Endodermal cell (in vitro differentiated cells): ENCODE data around the gene LIPG. TPM values are rescaled to one million over a fixed set of nuclear protein-coding genes. Genes with fewer than 3 reads are reported as not detected.

Source experiments
- DNase-seq: peaks from one replicate; pipeline ENCODE4 v3.0.0-alpha.2; 2017
- H3K27ac ChIP-seq: 2 replicates; pipeline ENCODE4 v1.5.1; 2013; ENCODE audit warnings: mild to moderate bottlenecking, low read depth, low read length, moderate library complexity
- H3K27me3 ChIP-seq: 2 replicates; pipeline ENCODE4 v1.6.1; 2013; ENCODE audit warnings: mild to moderate bottlenecking, low read length, moderate library complexity; ENCODE audit not compliant: insufficient read depth, control insufficient read depth, poor library complexity, severe bottlenecking
- H3K36me3 ChIP-seq: 2 replicates; pipeline ENCODE4 v1.7.0; 2013; ENCODE audit warnings: mild to moderate bottlenecking, low read length, moderate library complexity; ENCODE audit not compliant: control insufficient read depth, insufficient read depth
- H3K4me1 ChIP-seq: one replicate; pipeline ENCODE4 v1.7.0; 2013; ENCODE audit warnings: low read length; ENCODE audit not compliant: control insufficient read depth, insufficient read depth
- H3K4me3 ChIP-seq: 2 replicates; pipeline ENCODE4 v1.5.1; 2013; ENCODE audit warnings: mild to moderate bottlenecking, low read length, moderate library complexity
- H3K9ac ChIP-seq: 2 replicates; pipeline ENCODE4 v1.6.1; 2013; ENCODE audit warnings: mild to moderate bottlenecking, low read length, moderate library complexity; ENCODE audit not compliant: poor library complexity, severe bottlenecking; ENCODE audit errors: extremely low read depth
- H3K9me3 ChIP-seq: 2 replicates; pipeline ENCODE4 v1.6.1; 2013; ENCODE audit warnings: mild to moderate bottlenecking, low read length, moderate library complexity; ENCODE audit not compliant: control insufficient read depth
- H3K27ac Mint-ChIP-seq: 2 replicates; pipeline ENCODE4 v1.8.0; 2020; ENCODE audit warnings: mixed read lengths
- H3K27me3 Mint-ChIP-seq: 2 replicates; pipeline ENCODE4 v1.8.0; 2021; ENCODE audit warnings: mild to moderate bottlenecking, mixed read lengths; ENCODE audit not compliant: insufficient read depth
- H3K36me3 Mint-ChIP-seq: 2 replicates; pipeline ENCODE4 v1.8.0; 2020; ENCODE audit warnings: low read depth, mixed read lengths
- H3K4me1 Mint-ChIP-seq: 2 replicates; pipeline ENCODE4 v1.8.0; 2020; ENCODE audit warnings: mixed read lengths
- H3K4me3 Mint-ChIP-seq: 2 replicates; pipeline ENCODE4 v1.8.0; 2020; ENCODE audit warnings: mild to moderate bottlenecking, moderate library complexity, mixed read lengths
- H3K9me3 Mint-ChIP-seq: 2 replicates; pipeline ENCODE4 v1.8.0; 2020; ENCODE audit warnings: mild to moderate bottlenecking, mixed read lengths
- WGBS, 2 experiments: methylation state at CpG; one replicate each; pipeline versions ENCODE4 v1.1.5 to v1.1.7; 2013; ENCODE audit warnings: missing lambda C conversion rate in 2 of 2, mixed read lengths in 1 of 2; ENCODE audit not compliant: insufficient coverage in 1 of 2, insufficient read length in 1 of 2; 5-methylcytosine and 5-hydroxymethylcytosine counted together
- total RNA-seq, 2 donors: library from RNA; stranded (reverse); fragmentation: NEBNext Ultra II Directional in 1 of 2; extraction: Animal tissue kit (Norgen Biotek cat#: 25700) in 1 of 2; gene quantifications; 2 replicates in 1 of 2; 3 replicates in 1 of 2; pipeline ENCODE4 v1.2.1, GENCODE V29; 2021
- TF ChIP-seq, protein P1 (sequence below): fragments of 200-600 bp; sonication (generic); conservative IDR thresholded peaks from 2 replicates; pipeline ENCODE4 v1.5.0; 2021; ENCODE audit warnings: antibody characterized with exemption, mild to moderate bottlenecking

The LIPG gene
- total RNA-seq, 2 donors from 2014 or later: 4.0 to 5.0 TPM

DNA sequence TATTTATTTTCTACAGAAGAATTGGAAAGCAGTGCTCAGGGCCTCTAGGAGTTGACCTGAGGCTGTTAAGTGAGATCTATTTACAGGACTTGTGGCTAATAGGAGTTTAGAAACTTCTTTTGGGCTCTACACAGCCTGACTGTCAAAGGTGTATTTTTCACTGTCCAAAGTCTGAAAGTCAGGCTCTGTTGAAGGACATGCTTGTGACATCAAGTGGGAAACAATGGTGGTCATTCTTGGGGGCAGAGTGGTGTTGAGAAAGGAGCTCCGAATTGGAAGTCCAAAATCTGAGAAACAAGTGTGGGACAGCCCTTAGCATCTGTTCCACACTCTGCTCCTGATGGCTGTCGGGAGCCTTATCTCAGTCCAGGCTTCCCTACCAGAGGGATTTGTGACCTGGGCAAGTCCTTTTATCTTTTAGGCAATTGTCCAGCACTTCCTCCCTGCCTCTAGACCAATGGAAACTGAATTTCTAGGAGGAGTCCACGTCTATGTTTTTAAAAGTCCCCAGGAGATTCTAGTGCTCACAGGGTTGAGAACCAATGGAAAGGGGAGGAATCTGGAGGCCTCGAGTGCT, 76.4 kb downstream of the LIPG start:
- peak; percentile 21 for DNase-seq
- Mint-ChIP-seq H3K27me3 (peaks cover 2% of the 10 kb centered on the region), H3K4me1 (peaks cover 18% of the 10 kb centered on the region), H3K4me3 (no peak overlapping the region), H3K27ac (no peak overlapping the region), H3K9me3 (peaks cover 5% of the 10 kb centered on the region), H3K36me3 (no peaks in the 10 kb centered on the region)
- Histone ChIP-seq H3K9ac (no peak overlapping the region), H3K36me3 (no peaks in the 10 kb centered on the region), H3K27ac (no peak overlapping the region), H3K9me3 (peaks cover 6% of the 10 kb centered on the region), H3K27me3 (no peaks in the 10 kb centered on the region), H3K4me1 (no peaks in the 10 kb centered on the region), H3K4me3 (no peak overlapping the region)
- TF ChIP-seq, protein P1, sequence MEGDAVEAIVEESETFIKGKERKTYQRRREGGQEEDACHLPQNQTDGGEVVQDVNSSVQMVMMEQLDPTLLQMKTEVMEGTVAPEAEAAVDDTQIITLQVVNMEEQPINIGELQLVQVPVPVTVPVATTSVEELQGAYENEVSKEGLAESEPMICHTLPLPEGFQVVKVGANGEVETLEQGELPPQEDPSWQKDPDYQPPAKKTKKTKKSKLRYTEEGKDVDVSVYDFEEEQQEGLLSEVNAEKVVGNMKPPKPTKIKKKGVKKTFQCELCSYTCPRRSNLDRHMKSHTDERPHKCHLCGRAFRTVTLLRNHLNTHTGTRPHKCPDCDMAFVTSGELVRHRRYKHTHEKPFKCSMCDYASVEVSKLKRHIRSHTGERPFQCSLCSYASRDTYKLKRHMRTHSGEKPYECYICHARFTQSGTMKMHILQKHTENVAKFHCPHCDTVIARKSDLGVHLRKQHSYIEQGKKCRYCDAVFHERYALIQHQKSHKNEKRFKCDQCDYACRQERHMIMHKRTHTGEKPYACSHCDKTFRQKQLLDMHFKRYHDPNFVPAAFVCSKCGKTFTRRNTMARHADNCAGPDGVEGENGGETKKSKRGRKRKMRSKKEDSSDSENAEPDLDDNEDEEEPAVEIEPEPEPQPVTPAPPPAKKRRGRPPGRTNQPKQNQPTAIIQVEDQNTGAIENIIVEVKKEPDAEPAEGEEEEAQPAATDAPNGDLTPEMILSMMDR: no peak
- 84 to 96% methylated on average over 4 of the region's 4 CpGs for WGBS, 2 experiments

DNA sequence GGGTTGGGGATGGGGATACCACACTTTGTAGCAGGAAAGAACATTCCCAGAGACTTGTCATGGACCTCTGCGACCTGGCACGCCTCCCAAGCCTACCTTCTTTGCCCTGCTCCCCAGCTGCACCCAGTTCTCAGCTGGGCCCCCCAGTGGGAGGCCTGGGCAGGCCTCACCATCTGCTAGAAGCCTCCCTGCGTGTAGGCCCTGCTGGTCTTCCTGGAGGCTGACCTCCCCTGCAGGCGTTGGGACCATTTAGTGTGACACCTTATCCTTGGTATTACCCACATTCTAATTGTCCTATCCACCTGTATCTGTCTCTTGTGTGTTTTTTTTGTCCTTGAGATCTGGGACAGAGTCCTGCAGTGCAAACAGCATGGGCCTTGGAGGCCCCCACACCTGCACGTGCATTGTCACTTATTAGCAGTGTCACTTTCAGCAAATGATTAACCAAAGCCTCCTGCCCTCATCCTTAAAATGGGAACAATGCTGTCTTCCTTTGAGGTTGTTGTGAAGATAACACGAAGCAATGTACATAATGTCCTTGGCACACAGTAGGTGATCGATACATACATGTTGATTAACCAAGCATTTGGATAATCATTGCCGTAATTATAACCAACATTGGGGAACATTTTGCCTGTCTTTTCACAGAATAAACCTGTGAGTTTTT, 77.2 kb downstream of the LIPG start:
- H3K4me1 ChIP-seq: no peaks in the 10 kb centered on the region
- H3K4me1 Mint-ChIP-seq: peaks cover 18% of the 10 kb centered on the region
- H3K27me3 ChIP-seq: no peaks in the 10 kb centered on the region
- no peak overlapping the region for H3K4me3 ChIP-seq
- no peak overlapping the region for H3K27ac ChIP-seq
- peaks cover 5% of the 10 kb centered on the region for H3K9me3 Mint-ChIP-seq
- TF ChIP-seq, protein P1: no peak
- H3K36me3 ChIP-seq: no peaks in the 10 kb centered on the region
- DNase-seq: peak; percentile 38
- peaks cover 6% of the 10 kb centered on the region for H3K9me3 ChIP-seq
- H3K27me3 Mint-ChIP-seq: peaks cover 2% of the 10 kb centered on the region
- H3K27ac Mint-ChIP-seq: no peak overlapping the region
- no peak overlapping the region for H3K4me3 Mint-ChIP-seq
- 92 to 95% methylated on average over 6 to 8 of the region's 8 CpGs for WGBS, 2 experiments
- no peaks in the 10 kb centered on the region for H3K36me3 Mint-ChIP-seq
- no peak overlapping the region for H3K9ac ChIP-seq

DNA sequence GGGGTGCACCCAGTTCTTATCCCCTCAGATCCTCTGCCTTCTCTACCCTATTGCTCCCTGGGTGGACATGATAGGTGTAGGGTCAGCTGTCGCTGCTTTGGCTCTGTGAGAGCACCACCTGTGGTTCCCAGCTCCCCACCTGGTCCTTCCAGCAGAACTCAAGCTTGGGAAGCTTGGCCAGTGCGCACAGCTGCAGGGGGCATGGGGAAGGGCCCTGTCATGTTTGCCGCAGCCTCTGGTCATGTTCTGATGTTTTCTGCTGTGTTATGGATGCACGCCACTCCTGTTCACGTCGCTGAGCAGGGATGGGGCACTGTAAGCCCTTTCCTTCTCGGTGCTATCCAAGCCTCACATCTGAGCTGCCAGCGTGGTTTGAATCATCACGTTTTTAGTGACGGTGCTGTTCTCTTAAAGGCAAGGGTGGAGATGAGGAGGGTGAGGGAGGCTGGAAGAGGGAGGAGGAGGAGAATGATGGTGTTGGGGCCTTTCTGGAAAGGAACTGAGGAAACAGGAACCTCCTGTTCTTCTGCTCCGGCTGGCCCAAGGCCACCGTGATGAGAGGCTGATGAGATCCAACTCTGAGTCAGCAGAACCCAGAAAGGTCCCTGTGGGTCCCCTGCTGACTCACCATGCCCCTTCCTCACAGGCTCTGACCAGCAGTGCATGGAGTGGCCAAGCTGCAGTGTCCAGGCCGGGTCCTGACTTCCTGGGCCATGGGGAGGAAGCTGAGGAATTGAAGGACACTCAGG, 78.0 kb downstream of the LIPG start:
- Histone ChIP-seq H3K9ac (no peak overlapping the region), H3K27me3 (no peaks in the 10 kb centered on the region), H3K9me3 (peaks cover 6% of the 10 kb centered on the region), H3K27ac (no peak overlapping the region), H3K4me1 (no peaks in the 10 kb centered on the region), H3K4me3 (no peak overlapping the region), H3K36me3 (no peaks in the 10 kb centered on the region)
- Mint-ChIP-seq H3K27ac (no peak overlapping the region), H3K9me3 (peaks cover 5% of the 10 kb centered on the region), H3K4me3 (no peak overlapping the region), H3K36me3 (no peaks in the 10 kb centered on the region), H3K4me1 (peaks cover 18% of the 10 kb centered on the region), H3K27me3 (peaks cover 2% of the 10 kb centered on the region)
- peak; percentile 35 for DNase-seq
- TF ChIP-seq, protein P1: no peak
- 91 to 95% methylated on average over 10 to 13 of the region's 13 CpGs for WGBS, 2 experiments
